GM23248 (cell line): ENCODE results near the gene RBMS3.

Experiments
- EZH2 ChIP-seq: fragments of 200-600 bp; sonication (generic); IDR thresholded peaks from 2 replicates; pipeline ENCODE4 v1.6.1; 2018; ENCODE audit warnings: antibody characterized with exemption, mild to moderate bottlenecking; ENCODE audit not compliant: insufficient read depth, poor library complexity, severe bottlenecking
- EZH2phosphoT487 ChIP-seq: fragments of 200-600 bp; sonication (generic); IDR thresholded peaks from 2 replicates; pipeline ENCODE4 v1.6.1; 2018; ENCODE audit warnings: antibody characterized with exemption, moderate library complexity, mild to moderate bottlenecking, low read depth; ENCODE audit not compliant: insufficient read depth

DNA sequence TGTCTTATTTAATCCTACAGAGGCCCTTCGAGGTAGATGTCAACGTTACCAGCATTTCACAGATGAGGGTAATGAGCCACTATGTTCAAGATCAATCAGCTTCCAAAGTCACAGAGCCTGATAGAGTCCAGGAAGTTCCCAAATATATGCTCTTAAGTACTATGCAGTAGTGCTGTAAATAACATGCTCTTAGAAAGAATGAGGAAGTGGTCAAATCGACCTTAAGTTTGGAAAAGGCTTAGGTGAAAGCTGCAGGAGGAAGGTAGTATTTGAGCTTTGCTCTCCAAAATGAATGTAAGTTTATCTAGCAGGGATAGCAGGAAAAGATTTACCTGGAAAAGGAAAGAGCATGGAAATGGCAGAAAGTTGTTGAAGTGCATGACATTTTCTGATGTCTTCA, 234.0 kb downstream of the RBMS3 start:
- TF ChIP-seq EZH2phosphoT487 (no peak), EZH2 (no peak)
